H1 (cell line): Measurements from ENCODE around the gene MLANA. TPM values are rescaled to one million over a fixed set of nuclear protein-coding genes. Genes with fewer than 3 reads are reported as not detected.

Source experiments
- ATF2 ChIP-seq: IDR thresholded peaks from 2 replicates; pipeline ENCODE4 v1.6.1; 2012; ENCODE audit warnings: low read length, inconsistent platforms
- CHD2 ChIP-seq: IDR thresholded peaks from 2 replicates; pipeline ENCODE4 v1.6.1; 2012; ENCODE audit warnings: low read length, improper control_type of control experiment
- CREB1 ChIP-seq: IDR thresholded peaks from 2 replicates; pipeline ENCODE4 v1.6.1; 2012; ENCODE audit warnings: inconsistent platforms
- EP300 ChIP-seq, 2 experiments: IDR thresholded peaks; 1 replicate in 1 of 2; 2 replicates in 1 of 2; pipeline ENCODE4 v1.6.1; 2011 to 2012; ENCODE audit warnings: low read depth in 2 of 2, low read length in 2 of 2, mild to moderate bottlenecking in 2 of 2, borderline replicate concordance in 1 of 2, inconsistent platforms in 1 of 2, moderate library complexity in 1 of 2
- EZH2 ChIP-seq: fragments of 200-600 bp; sonication (generic); IDR thresholded peaks from 2 replicates; pipeline ENCODE4 v1.7.1; 2012; ENCODE audit warnings: low read depth, mild to moderate bottlenecking, moderate library complexity, low read length, inconsistent platforms; ENCODE audit not compliant: severe bottlenecking
- GABPA ChIP-seq: IDR thresholded peaks from 2 replicates; pipeline ENCODE4 v1.6.1; 2011; ENCODE audit warnings: mild to moderate bottlenecking, low read length, moderate library complexity, borderline replicate concordance; ENCODE audit not compliant: insufficient read depth
- JUN ChIP-seq: IDR thresholded peaks from 2 replicates; pipeline ENCODE4 v1.6.1; 2011; ENCODE audit warnings: low read depth, mild to moderate bottlenecking, improper control_type of control experiment, low read length
- JUND ChIP-seq: IDR thresholded peaks from 2 replicates; pipeline ENCODE4 v1.6.1; 2011; ENCODE audit warnings: mild to moderate bottlenecking, improper control_type of control experiment, low read length
- KDM1A ChIP-seq: fragments of 200-600, 300-600 bp; sonication (generic); IDR thresholded peaks from 2 replicates; pipeline ENCODE4 v1.7.1; 2016; ENCODE audit warnings: mild to moderate bottlenecking, low read length, borderline replicate concordance
- PHF8 ChIP-seq: fragments of 200-600 bp; sonication (generic); conservative IDR thresholded peaks from 2 replicates; pipeline ENCODE4 v1.7.1; 2012; ENCODE audit warnings: low read depth, mild to moderate bottlenecking, inconsistent platforms, low read length, moderate library complexity
- RFX5 ChIP-seq: IDR thresholded peaks from 2 replicates; pipeline ENCODE4 v1.6.1; 2011; ENCODE audit warnings: low read depth, low read length, improper control_type of control experiment, borderline replicate concordance
- RXRA ChIP-seq: IDR thresholded peaks from 2 replicates; pipeline ENCODE4 v1.6.1; 2011; ENCODE audit warnings: low read depth, mild to moderate bottlenecking, low read length, moderate library complexity; ENCODE audit not compliant: insufficient read depth
- YY1 ChIP-seq: IDR thresholded peaks from 2 replicates; pipeline ENCODE4 v1.6.1; 2011; ENCODE audit warnings: low read depth, mild to moderate bottlenecking, low read length
- polyA plus RNA-seq, 7 experiments: library from polyadenylated mRNA; depleted of rRNA in 3 of 7; stranded (reverse) in 5 of 7; unstranded in 2 of 7; fragments of >200 nt in 5 of 7; fragments of 200-250 nt in 2 of 7; gene quantifications; 1 replicate in 5 of 7; 2 replicates in 1 of 7; 4 replicates in 1 of 7; pipeline versions ENCODE4 v1.2.1 to v1.2.3, GENCODE V29; 2011 to 2013; ENCODE audit warnings: missing spikeins in 2 of 7, mixed read lengths in 2 of 7
- total RNA-seq: library from RNA; stranded (reverse); fragmentation: NEBNext Ultra II Directional; extraction: Animal tissue kit (Norgen Biotek cat#: 25700); gene quantifications from 2 replicates; pipeline ENCODE4 v1.2.1, GENCODE V29; 2021
- TF ChIP-seq, protein P1 (sequence below): IDR thresholded peaks from 2 replicates; pipeline ENCODE4 v1.6.1; 2012; ENCODE audit warnings: inconsistent platforms

The MLANA gene
- total and polyA plus RNA-seq, 2 of the 8 experiments (the other 6 are each of a cell fraction or from before 2014, with no cell fraction given): not detected

DNA sequence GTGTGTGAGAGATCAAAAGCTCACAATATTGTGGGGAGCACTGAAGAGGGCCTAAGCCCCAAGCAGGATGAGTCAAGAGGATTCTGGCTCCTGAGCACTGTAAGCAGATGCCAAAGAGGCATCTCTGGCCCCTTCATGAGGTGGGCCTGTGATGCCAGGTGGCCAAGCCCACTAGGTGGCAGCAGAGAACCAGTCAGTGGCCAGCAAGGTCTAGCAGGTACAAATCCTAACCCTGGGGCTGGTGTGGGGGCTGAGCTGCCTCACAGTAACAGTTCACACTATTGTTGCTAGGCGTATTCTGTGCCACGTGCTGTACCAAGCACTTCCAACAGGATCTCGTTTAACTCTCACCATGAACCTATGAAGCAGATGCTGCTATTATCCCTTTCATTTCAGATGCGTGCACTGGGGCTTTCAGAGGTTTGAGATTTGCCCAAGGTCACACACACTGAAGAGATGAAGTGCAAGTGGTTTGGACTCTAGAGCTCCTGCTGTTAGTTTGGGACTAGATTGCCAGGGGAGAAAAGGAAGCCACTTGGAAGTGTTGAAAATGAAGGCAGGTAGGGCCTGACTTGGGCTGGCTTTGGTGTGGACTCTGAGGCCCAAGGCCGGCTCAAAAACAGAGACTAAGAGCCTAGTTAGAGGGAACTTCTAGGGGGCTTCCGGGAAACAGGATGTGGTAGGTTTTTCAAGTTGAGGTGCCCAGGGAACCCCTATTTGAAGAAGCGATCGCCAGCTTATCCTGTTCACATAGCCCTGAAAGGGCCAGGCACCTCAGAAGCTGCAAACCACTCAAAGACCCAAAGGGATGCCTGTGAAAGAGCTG, 4.4 kb upstream of the MLANA start (continued):
- TF ChIP-seq ATF2 (no peak), YY1 (no peak), PHF8 (no peak), EZH2 (no peak), JUND (peak; percentile 65), CREB1 (0 out of 2 replicates have a peak, but pooled peaks have one; percentile 34), RFX5 (no peak; the same call in 1 of the 2 replicates), CHD2 (0 out of 2 replicates have a peak, but pooled peaks have one; percentile 19), GABPA (no peak), EP300 (IDR thresholded peaks at IDR 0.05; ENCODE audit: borderline replicate concordance in 1 of 2, low read depth in 2 of 2, low read length in 2 of 2) (no peak), JUN (no peak), KDM1A (no peak; the same call in 1 of the 2 replicates), RXRA (no peak)
- TF ChIP-seq, protein P1, sequence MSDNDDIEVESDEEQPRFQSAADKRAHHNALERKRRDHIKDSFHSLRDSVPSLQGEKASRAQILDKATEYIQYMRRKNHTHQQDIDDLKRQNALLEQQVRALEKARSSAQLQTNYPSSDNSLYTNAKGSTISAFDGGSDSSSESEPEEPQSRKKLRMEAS: peak; percentile 94
